Activated T-cell treated with anti-CD3 and anti-CD28 coated beads, Interleukin-2, amount 50 U/mL, for 1 hour (primary cell): ENCODE results near the gene CAMTA2.

Experiments
- DNase-seq: peaks from one replicate; pipeline ENCODE4 v3.0.0-alpha.2; 2020

CAMTA2 gene

DNA sequence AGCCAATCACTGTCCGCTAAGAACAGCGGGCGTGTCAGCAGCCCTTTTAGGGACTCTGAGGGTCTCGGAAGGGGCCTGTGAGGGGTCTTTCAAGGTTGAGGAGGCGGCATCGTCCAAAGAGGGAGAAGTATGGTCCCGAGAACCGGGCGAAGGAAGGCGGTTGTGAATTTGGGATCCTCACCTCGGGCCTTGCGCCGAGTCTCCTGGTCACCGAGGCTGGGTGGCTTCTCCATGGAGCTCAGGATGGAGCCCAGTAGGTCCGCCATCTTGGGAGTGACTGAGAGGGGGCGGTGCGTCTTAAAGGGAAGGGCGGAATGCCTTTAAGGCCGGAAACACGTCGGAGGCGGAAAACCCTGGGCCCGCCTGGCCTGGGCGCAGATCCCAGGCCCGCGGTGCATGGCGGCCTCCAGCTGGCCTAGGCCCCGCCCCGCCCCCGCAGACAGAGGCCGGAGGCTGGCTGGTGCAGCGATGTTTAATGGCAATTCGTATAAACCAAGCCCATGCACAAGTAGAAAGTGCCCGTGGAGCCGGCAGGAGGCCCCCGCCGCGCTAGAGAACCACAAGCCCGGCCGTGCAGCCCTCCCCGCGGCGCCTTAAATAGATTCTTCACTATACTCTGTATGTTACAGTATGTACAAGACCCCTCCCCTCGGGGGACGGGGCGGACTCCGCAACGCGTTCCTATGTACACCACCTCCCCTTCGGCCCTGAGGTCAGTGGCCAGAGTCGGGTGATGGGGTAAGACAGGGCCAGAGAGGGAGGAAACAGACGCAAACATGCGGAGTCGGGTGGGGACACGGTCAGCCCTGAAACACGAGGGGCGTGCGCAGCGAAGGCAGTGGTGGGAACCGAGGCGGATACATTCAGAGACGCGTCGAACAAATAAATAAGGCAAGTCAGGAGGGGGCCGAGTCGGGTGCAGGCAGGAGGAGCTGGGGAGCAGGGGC lies 19.7 kb downstream of the CAMTA2 start, which contains the start of gene SPAG7:
Gene SPAG7, minus strand, starts transcription at position 279 of the 947 bp plus-strand sequence. Its CDS starts 13 bp downstream, at position 266.
- peak; percentile 97 for DNase-seq

- no peak for DNase-seq
Observed at GRCh38 chr17:4966844-4967538, 20.5 kb downstream of the CAMTA2 start.

GRCh38 chr17:4965311-4965986 lies 22.0 kb downstream of the CAMTA2 start:
- no peak for DNase-seq

GRCh38 chr17:4960279-4960922 lies 27.1 kb downstream of the CAMTA2 start:
- DNase-seq: no peak

DNA sequence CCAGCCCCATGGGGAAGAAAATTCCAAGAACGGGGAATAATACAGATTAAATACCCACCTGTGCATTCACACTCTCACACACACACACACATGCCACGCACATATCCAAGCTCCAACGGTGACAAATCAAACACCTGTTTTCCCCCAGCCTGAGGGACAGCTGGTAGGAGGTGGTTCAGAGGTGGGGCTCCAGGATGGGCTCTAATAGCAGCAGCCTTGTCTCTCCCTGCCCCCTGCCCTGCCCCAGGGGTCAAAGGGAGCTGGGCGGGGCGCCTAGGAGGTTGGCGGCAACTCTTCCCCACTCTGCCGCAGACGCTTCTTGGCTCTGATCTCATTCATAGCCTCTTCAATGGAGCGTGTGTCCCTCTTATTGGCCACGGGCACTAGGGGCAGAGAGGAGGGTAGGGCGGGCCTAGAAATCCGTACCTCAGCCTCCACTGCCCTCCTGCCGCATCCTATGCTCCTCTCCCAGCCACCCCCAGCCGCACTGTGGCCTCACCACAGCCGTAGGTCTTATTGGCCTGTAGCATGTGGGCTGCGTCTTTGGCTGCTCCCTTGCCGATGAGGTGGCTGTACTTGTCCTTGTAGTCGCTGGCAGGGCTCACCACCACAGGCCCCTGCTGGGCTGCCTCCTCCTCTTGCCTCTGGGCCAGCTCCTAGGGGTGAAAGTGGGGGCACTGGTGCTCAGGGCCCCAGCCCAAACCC lies 28.1 kb downstream of the CAMTA2 start:
- no peak for DNase-seq

- DNase-seq: no peak
Observed at GRCh38 chr17:4958102-4958501, 29.4 kb downstream of the CAMTA2 start.

- peak; percentile 54 for DNase-seq
Observed at GRCh38 chr17:4956493-4957061, 30.9 kb downstream of the CAMTA2 start.

- DNase-seq: no peak
Observed at GRCh38 chr17:4955091-4955490, 32.4 kb downstream of the CAMTA2 start.

DNA sequence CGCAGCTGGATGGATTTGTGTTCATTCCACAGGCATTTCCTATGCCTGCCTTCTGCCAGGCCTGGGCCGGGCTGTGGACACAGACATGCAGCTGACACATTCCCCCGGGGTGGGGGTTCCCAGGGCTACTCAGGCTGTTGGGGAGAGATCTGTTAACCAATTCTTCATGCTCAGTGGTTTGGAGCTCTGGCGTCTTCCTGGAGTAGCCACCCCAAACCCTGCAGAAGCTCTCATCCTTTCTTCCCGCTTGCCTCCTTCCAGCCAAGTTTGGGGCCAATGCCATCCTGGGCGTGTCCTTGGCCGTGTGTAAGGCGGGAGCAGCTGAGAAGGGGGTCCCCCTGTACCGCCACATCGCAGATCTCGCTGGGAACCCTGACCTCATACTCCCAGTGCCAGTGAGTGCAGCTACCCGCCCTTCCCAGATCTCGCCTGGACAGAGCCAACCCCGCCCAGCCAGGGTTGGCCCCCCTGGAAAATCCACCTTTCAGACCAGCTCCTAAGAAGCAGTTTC lies 34.0 kb downstream of the CAMTA2 start:
- no peak for DNase-seq

GRCh38 chr17:4951486-4951885 lies 36.0 kb downstream of the CAMTA2 start:
- DNase-seq: no peak

GRCh38 chr17:4950746-4951204 lies 36.7 kb downstream of the CAMTA2 start, which contains the start of gene ENO3:
ENO3 (plus strand) TSS chr17:4951119; CDS start chr17:4951830, 711 bp downstream.
- no peak for DNase-seq

- no peak for DNase-seq
Observed at GRCh38 chr17:4950075-4950745, 37.3 kb downstream of the CAMTA2 start.

GRCh38 chr17:4949321-4950074 lies 38.0 kb downstream of the CAMTA2 start:
- DNase-seq: peak; percentile 86

GRCh38 chr17:4948931-4949320 lies 38.5 kb downstream of the CAMTA2 start:
- peak; percentile 77 for DNase-seq

DNA sequence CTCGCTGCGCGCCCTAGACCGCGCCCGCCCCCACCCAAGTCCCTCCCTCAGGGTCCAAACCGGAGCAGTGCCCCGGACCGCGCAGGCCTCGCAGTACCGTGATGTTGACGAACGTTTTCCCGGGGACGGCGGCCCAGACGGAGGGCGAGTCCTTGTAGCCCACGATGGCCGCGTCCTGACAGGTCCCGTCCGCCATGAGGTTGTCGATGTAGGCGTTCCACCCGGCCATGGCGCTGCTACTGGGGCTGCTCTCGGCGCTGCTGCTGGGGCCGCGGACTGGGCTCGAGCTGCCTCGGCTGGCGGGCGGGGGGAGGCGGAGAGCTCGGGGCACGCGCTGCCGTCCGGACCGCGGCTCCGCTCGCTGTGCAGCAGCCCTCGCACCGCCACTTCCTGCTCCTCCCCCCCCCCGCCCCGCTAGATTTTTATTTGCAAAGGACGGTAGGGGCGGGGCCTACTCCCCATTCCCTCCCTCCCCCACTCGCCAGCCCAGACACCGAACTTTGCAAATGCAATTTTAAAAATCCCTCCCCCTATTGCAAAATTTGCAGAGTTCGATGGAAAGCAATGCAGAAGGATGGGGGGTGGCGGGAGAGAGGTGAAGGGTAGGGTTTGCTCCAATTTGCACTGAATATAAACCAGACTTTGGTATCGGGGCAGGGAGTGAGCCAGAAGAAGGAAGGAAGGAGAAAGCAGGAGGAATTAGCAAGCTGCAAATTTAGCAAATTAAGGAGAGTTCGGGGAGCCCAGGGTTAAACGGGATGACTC lies 39.1 kb downstream of the CAMTA2 start, which contains the start of gene PFN1:
Gene PFN1, minus strand, starts transcription at position 365 of the 765 bp plus-strand sequence. Its CDS starts 136 bp downstream, at position 229.
- DNase-seq: peak; percentile 88

- DNase-seq: peak; percentile 72
Observed at GRCh38 chr17:4947411-4948165, 39.9 kb downstream of the CAMTA2 start.

DNA sequence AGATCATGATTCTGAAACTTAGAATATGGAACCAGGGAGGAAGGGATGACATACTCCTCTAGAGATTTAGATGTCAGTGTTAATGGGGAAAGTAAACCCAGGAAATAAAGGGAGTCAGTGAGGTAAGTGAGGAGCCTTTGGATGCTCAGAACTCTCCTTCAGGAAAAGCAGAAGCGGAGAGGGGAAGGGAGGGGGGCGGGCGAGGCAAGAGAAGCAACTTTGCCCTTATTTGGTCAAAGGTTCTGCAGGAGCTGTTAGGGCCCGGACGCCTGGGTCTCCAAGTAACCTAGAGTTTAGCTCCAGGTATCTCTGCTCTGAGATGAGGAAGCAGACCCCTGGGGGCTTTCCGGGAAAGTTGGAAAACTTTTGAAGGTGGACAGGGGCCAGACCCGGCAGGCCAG lies 40.5 kb downstream of the CAMTA2 start:
- no peak for DNase-seq

DNA sequence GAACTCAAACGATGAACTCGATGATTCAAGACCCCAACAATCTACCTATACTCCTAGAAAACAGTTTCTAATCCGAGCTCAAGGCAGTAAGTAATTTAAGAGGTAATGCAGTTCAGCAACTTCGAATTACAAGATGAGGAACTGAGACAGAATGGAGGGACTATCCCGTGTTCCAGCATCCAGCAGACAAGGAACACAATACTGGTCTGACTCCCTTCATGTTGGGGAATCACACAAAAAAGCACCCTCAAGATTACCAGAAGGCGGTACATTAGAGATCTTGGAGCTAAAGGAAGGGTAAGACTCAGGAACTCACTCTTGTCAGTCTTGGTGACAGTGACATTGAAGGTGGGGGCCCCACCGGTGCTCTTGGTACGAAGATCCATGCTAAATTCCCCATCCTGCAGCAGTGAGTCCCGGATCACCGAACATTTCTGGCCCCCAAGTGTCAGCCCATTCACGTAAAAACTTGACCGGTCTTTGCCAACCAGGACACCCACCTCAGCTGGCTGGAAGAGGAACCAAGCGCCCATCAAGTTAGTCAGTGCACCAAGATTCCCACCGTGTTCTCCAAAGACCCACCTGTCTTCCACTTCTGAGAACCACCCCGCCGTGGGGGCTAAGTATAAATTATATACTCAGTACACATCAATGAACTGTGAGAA lies 41.0 kb downstream of the CAMTA2 start:
- no peak for DNase-seq
